GM19099 (cell line): ENCODE data around the gene EFCAB13.

Experiments used
- POLR2A ChIP-seq: IDR thresholded peaks from 3 replicates; pipeline ENCODE4 v1.6.1; 2011; ENCODE audit warnings: low read depth; ENCODE audit not compliant: insufficient read length; ENCODE audit errors: extremely low read depth

The EFCAB13 gene

GRCh38 chr17:47332287-47332686, 8.5 kb downstream of the EFCAB13 start:
- TF ChIP-seq POLR2A: no peak

- TF ChIP-seq POLR2A: no peak
These were observed 11.6 kb downstream of the EFCAB13 start for GRCh38 chr17:47335101-47335936.

- TF ChIP-seq POLR2A: no peak
These were observed 14.3 kb downstream of the EFCAB13 start for GRCh38 chr17:47338026-47338425.

- no peak for TF ChIP-seq POLR2A
These were observed 29.1 kb downstream of the EFCAB13 start for GRCh38 chr17:47352848-47353247.

- TF ChIP-seq POLR2A: no peak
These were observed 34.9 kb downstream of the EFCAB13 start for GRCh38 chr17:47358652-47359051.

- TF ChIP-seq POLR2A: no peak
These were observed 39.4 kb downstream of the EFCAB13 start for GRCh38 chr17:47363171-47363570.

- TF ChIP-seq POLR2A: no peak
These were observed 43.5 kb downstream of the EFCAB13 start for GRCh38 chr17:47367257-47367656.

- TF ChIP-seq POLR2A: no peak
These were observed 44.5 kb downstream of the EFCAB13 start for GRCh38 chr17:47368262-47368661.

GRCh38 chr17:47373002-47373401, 49.2 kb downstream of the EFCAB13 start:
- TF ChIP-seq POLR2A: no peak

GRCh38 chr17:47376247-47376646, 52.5 kb downstream of the EFCAB13 start:
- no peak for TF ChIP-seq POLR2A

GRCh38 chr17:47388825-47389224, 65.1 kb downstream of the EFCAB13 start:
- no peak for TF ChIP-seq POLR2A

GRCh38 chr17:47400333-47400732, 76.6 kb downstream of the EFCAB13 start:
- no peak for TF ChIP-seq POLR2A

GRCh38 chr17:47401100-47401499, 77.3 kb downstream of the EFCAB13 start:
- TF ChIP-seq POLR2A: no peak

- TF ChIP-seq POLR2A: no peak
These were observed 80.3 kb downstream of the EFCAB13 start for GRCh38 chr17:47404006-47404405.

- no peak for TF ChIP-seq POLR2A
These were observed 81.1 kb downstream of the EFCAB13 start for GRCh38 chr17:47404875-47405274.

- no peak for TF ChIP-seq POLR2A
These were observed 90.1 kb downstream of the EFCAB13 start for GRCh38 chr17:47413872-47414271.

GRCh38 chr17:47414612-47415011, 90.9 kb downstream of the EFCAB13 start:
- no peak for TF ChIP-seq POLR2A
